Calu3 (cell line): ENCODE measurements around the gene NTRK1. TPM values are rescaled to one million over a fixed set of nuclear protein-coding genes. Genes with fewer than 3 reads are reported as not detected.

Experiments used
- BruUV-seq: library from RNA; stranded (reverse); fragments of 400-500 nt; replicated peaks from 2 replicates; lab custom pipeline; 2021; lab: Mats Ljungman, UMichigan
- CTCF ChIA-PET: fragments of 300-600 bp; sonication (Branson Sonifier 250); formaldehyde crosslinking; loops from one replicate; lab custom pipeline; 2022; ENCODE audit warnings: antibody characterized with exemption; lab: Charles Lee
- DNase-seq: peaks from one replicate; pipeline ENCODE4 v3.0.0; 2022
- H3K27ac Mint-ChIP-seq: one replicate; pipeline ENCODE4 v1.8.0; 2022; ENCODE audit warnings: mixed read lengths; ENCODE audit not compliant: unreplicated experiment
- H3K27me3 Mint-ChIP-seq: one replicate; pipeline ENCODE4 v1.8.0; 2022; ENCODE audit warnings: mixed read lengths; ENCODE audit not compliant: unreplicated experiment
- H3K36me3 Mint-ChIP-seq: one replicate; pipeline ENCODE4 v1.8.0; 2022; ENCODE audit warnings: mild to moderate bottlenecking, moderate library complexity, mixed read lengths; ENCODE audit not compliant: insufficient read depth, unreplicated experiment
- H3K4me1 Mint-ChIP-seq: one replicate; pipeline ENCODE4 v1.8.0; 2022; ENCODE audit warnings: mild to moderate bottlenecking, low read depth, mixed read lengths; ENCODE audit not compliant: unreplicated experiment
- H3K4me3 Mint-ChIP-seq: one replicate; pipeline ENCODE4 v1.8.0; 2022; ENCODE audit warnings: mild to moderate bottlenecking, low read depth, moderate library complexity, mixed read lengths; ENCODE audit not compliant: unreplicated experiment
- H3K9me3 Mint-ChIP-seq: one replicate; pipeline ENCODE4 v1.8.0; 2022; ENCODE audit warnings: low read depth, mixed read lengths; ENCODE audit not compliant: unreplicated experiment
- intact Hi-C: fragments of 100-400 bp; cut with micrococcal nuclease; formaldehyde crosslinking; loops from one replicate; pipeline ENCODE4 v1.10.0; 2022; ENCODE audit not compliant: unreplicated experiment
- total RNA-seq: library from RNA; stranded (reverse); gene quantifications from 2 replicates; pipeline ENCODE4 v1.2.3, GENCODE V29; 2022
- TF ChIP-seq, protein P1 (sequence below): fragments of 200-600 bp; IDR thresholded peaks from one replicate; pipeline ENCODE4 v1.8.0; 2022; ENCODE audit warnings: antibody characterized with exemption; ENCODE audit not compliant: unreplicated experiment

The NTRK1 gene
- total RNA-seq, 1 experiment from 2014 or later: not detected

DNA sequence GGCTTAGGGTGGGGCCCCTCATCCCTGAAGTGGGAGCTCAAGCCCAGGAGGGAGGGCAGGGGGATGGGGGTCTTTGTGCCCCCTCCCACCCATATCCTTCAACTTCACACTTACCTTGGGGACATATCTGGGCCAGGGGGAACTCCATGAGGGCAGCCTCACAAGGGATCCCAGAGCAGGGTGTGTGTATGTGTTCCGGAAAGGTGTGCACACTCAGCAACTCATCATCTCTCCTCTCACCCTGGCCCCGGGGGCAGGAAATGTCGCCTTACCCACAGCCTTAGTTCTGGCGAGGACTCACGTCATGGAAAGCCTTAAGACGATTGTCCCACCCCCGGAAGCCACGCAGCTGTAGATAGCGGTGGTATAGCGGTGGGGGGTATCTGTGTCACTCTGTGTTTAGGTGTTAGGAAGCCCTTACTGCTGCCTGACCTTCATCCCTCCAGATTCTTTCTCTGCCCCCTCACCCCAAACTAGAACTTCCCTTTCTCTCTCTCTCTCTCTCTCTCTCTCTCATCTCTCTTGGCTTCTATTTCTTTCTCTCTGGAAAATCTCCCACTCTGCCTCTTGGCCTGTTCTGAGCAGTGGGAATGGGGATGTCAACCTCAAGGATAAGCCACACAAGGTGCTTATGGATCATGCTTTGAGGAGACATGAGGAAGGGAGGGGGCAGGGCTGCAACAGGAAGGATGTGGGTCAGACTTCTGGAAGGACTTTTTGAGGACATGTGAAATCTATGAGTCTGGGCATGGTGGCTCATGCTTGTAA lies 43.9 kb upstream of the NTRK1 start, which contains the start of gene SH2D2A:
Gene SH2D2A (minus strand): TSS at position 288 of the 768 bp plus-strand sequence. CDS start 140 bp downstream, at position 148.
- Mint-ChIP-seq H3K27me3 (peaks cover 47% of the 10 kb centered on the region), H3K4me3 (no peak within 1 kb of the TSS), H3K27ac (no peak within 1 kb of the TSS), H3K4me1 (peaks cover 16% of the 10 kb centered on the region), H3K9me3 (no peaks in the 10 kb centered on the region), H3K36me3 (peaks cover 7% of the 10 kb centered on the region)
- TF ChIP-seq, protein P1, sequence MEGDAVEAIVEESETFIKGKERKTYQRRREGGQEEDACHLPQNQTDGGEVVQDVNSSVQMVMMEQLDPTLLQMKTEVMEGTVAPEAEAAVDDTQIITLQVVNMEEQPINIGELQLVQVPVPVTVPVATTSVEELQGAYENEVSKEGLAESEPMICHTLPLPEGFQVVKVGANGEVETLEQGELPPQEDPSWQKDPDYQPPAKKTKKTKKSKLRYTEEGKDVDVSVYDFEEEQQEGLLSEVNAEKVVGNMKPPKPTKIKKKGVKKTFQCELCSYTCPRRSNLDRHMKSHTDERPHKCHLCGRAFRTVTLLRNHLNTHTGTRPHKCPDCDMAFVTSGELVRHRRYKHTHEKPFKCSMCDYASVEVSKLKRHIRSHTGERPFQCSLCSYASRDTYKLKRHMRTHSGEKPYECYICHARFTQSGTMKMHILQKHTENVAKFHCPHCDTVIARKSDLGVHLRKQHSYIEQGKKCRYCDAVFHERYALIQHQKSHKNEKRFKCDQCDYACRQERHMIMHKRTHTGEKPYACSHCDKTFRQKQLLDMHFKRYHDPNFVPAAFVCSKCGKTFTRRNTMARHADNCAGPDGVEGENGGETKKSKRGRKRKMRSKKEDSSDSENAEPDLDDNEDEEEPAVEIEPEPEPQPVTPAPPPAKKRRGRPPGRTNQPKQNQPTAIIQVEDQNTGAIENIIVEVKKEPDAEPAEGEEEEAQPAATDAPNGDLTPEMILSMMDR: no peak
- CTCF ChIA-PET: no interaction called here
- no TSS peak for BruUV-seq
- intact Hi-C loops: no loop called here
- DNase-seq: no peak

DNA sequence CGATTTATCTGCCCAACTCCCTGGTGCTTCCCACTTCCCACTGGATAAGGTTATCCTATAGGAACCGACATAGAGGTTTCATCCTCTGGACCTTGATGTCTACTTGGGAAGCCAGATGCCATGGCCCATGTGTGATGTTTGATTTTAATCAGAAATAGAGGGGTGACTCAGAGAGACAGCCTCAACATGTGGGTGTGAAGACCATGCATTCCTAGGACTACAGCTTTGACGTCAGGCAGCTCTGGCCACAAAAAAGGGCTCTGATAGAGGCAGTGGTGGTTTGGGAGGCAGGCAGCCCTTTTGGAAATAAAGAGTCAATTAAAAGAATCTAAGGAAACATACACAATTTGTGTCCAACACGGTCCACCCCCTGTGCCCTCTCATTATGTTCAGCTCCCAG lies 38.9 kb upstream of the NTRK1 start:
- no TSS peak for BruUV-seq
- TF ChIP-seq, protein P1: no peak
- H3K4me3 Mint-ChIP-seq: no peak overlapping the region
- H3K27me3 Mint-ChIP-seq: peaks cover 62% of the 10 kb centered on the region
- H3K27ac Mint-ChIP-seq: no peak overlapping the region
- H3K4me1 Mint-ChIP-seq: no peaks in the 10 kb centered on the region
- CTCF ChIA-PET: interaction anchor here (1.2 kb wide), 1 partner anchor 18 kb away, joined by 4 read pairs; no protein-coding TSS in a partner anchor
- no peaks in the 10 kb centered on the region for H3K36me3 Mint-ChIP-seq
- H3K9me3 Mint-ChIP-seq: no peaks in the 10 kb centered on the region
- intact Hi-C loops: no loop called here
- no peak for DNase-seq

DNA sequence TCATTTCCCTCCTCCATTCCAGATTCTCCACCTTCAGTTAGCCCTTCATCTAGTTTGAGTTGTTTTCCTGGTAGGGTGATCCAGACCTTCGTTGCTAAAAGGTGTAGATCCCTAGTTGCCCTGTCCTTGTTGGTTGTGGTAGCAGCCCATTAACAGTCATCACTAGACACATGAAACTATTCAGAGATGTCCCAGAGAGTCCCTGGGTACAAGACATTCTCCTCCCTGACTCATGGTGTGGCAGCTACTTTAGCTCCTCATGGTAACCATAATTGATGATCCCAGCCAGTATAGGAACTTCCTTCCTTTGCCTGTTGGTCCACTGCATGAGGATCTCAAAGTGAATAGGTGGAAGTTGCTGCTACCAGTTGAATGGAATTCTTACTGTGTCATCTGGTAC lies 38.0 kb upstream of the NTRK1 start:
- no peaks in the 10 kb centered on the region for H3K9me3 Mint-ChIP-seq
- intact Hi-C loops: no loop called here
- peaks cover 63% of the 10 kb centered on the region for H3K27me3 Mint-ChIP-seq
- H3K4me1 Mint-ChIP-seq: no peaks in the 10 kb centered on the region
- TF ChIP-seq, protein P1: no peak
- DNase-seq: no peak
- no peak overlapping the region for H3K27ac Mint-ChIP-seq
- CTCF ChIA-PET: no interaction called here
- no TSS peak for BruUV-seq
- no peaks in the 10 kb centered on the region for H3K36me3 Mint-ChIP-seq
- H3K4me3 Mint-ChIP-seq: no peak overlapping the region

DNA sequence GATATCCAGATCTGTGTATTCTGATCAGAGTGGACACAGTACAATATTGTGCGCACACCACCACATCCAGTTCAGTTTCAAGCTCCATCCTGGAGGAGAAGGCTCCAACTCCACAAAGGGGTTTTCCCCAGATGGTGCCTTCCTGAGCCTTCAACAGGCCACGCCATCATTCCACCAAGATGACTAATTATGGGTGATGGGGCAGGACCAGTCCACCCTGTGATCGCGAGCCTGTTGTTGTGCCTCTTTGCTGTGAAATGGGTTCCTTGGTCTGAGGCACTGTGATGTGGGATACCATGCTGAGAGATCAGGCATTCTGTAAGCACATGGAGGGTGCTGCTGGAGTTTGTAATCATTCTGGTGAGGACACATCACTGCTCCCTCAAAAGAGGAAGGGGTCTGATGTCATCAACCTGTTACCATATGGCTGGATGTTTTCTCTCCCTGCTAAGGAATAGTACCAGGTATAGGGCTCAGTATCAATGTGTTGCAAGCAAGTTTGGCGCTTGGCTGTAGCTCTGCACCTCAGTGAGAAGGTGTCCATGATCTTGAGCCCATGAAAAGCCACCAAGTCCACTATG lies 37.4 kb upstream of the NTRK1 start:
- Mint-ChIP-seq H3K27ac (no peak overlapping the region), H3K4me1 (no peaks in the 10 kb centered on the region), H3K4me3 (no peak overlapping the region), H3K36me3 (no peaks in the 10 kb centered on the region), H3K27me3 (peaks cover 70% of the 10 kb centered on the region), H3K9me3 (no peaks in the 10 kb centered on the region)
- DNase-seq: no peak
- TF ChIP-seq, protein P1: no peak
- no TSS peak for BruUV-seq
- CTCF ChIA-PET: no interaction called here
- intact Hi-C loops: no loop called here
